HepG2 (cell line): ENCODE data around the gene NANOGP8. TPM values are rescaled to one million over a fixed set of nuclear protein-coding genes. Genes with fewer than 3 reads are reported as not detected.
A peak's percentile ranks its signal among the peaks of the same experiment; 100 is the strongest.

Experiments
- CEBPG ChIP-seq: IDR thresholded peaks from 2 replicates; pipeline ENCODE4 v1.6.1; 2016
- EHMT2 ChIP-seq: fragments of 200-600 bp; sonication (generic); IDR thresholded peaks from 2 replicates; pipeline ENCODE4 v1.7.0; 2017; ENCODE audit warnings: antibody characterized with exemption, low read depth, low read length, borderline replicate concordance
- FOXA1 ChIP-seq, 2 experiments: fragments of 450-650 bp in 1 of 2; sonication (generic) in 1 of 2; formaldehyde crosslinking in 1 of 2; IDR thresholded peaks; 2 replicates each; pipeline versions ENCODE4 v1.4.0 to v1.6.1; 2016 to 2020; ENCODE audit warnings: missing genetic modification reagents in 1 of 2
- HHEX ChIP-seq: IDR thresholded peaks from 2 replicates; pipeline ENCODE4 v1.6.1; 2016; ENCODE audit warnings: control low read depth
- HNF1B ChIP-seq: sonication (generic); formaldehyde crosslinking; IDR thresholded peaks from 2 replicates; pipeline ENCODE4 v1.5.1; 2020; ENCODE audit warnings: mild to moderate bottlenecking, moderate library complexity, missing genetic modification reagents
- HNF4G ChIP-seq, 2 experiments: sonication (generic) in 1 of 2; formaldehyde crosslinking in 1 of 2; IDR thresholded peaks; 2 replicates each; pipeline versions ENCODE4 v1.4.0 to v1.6.1; 2011 to 2020; ENCODE audit warnings: borderline replicate concordance in 2 of 2, low read depth in 2 of 2, mild to moderate bottlenecking in 2 of 2, low read length in 1 of 2, missing genetic modification reagents in 1 of 2, moderate library complexity in 1 of 2
- KDM5B ChIP-seq: sonication (generic); formaldehyde crosslinking; IDR thresholded peaks from 2 replicates; pipeline ENCODE4 v1.4.0; 2020; ENCODE audit warnings: missing genetic modification reagents, mild to moderate bottlenecking, borderline replicate concordance
- MAX ChIP-seq: IDR thresholded peaks from 2 replicates; pipeline ENCODE4 v1.6.1; 2012; ENCODE audit warnings: inconsistent platforms
- MED1 ChIP-seq: sonication (generic); formaldehyde crosslinking; IDR thresholded peaks from 2 replicates; pipeline ENCODE4 v1.4.0; 2020; ENCODE audit warnings: missing genetic modification reagents
- MIXL1 ChIP-seq: IDR thresholded peaks from 2 replicates; pipeline ENCODE4 v1.6.1; 2016
- NFIC ChIP-seq: IDR thresholded peaks from 2 replicates; pipeline ENCODE4 v1.6.1; 2012; ENCODE audit warnings: mild to moderate bottlenecking, low read length, inconsistent platforms
- PAWR ChIP-seq: sonication (generic); formaldehyde crosslinking; IDR thresholded peaks from 2 replicates; pipeline ENCODE4 v1.4.0; 2020; ENCODE audit warnings: missing genetic modification reagents, mild to moderate bottlenecking, borderline replicate concordance
- PHF8 ChIP-seq: sonication (generic); formaldehyde crosslinking; IDR thresholded peaks from 2 replicates; pipeline ENCODE4 v1.5.0; 2020; ENCODE audit warnings: missing genetic modification reagents
- PPARG ChIP-seq: conservative IDR thresholded peaks from 2 replicates; pipeline ENCODE4 v1.6.1; 2016; ENCODE audit warnings: missing biosample characterization, missing genetic modification reagents
- YEATS4 ChIP-seq: sonication (generic); formaldehyde crosslinking; IDR thresholded peaks from 2 replicates; pipeline ENCODE4 v1.4.0; 2020; ENCODE audit warnings: missing genetic modification reagents, borderline replicate concordance
- ZBTB21 ChIP-seq: sonication (generic); formaldehyde crosslinking; IDR thresholded peaks from 2 replicates; pipeline ENCODE4 v1.4.0; 2020; ENCODE audit warnings: missing genetic modification reagents
- ZMAT3 ChIP-seq: sonication (generic); formaldehyde crosslinking; conservative IDR thresholded peaks from 2 replicates; pipeline ENCODE4 v1.7.0; 2021; ENCODE audit warnings: missing genetic modification reagents
- ZNF503 ChIP-seq: sonication (generic); formaldehyde crosslinking; IDR thresholded peaks from 2 replicates; pipeline ENCODE4 v1.4.0; 2020; ENCODE audit warnings: missing genetic modification reagents
- ZNF546 ChIP-seq: sonication (generic); formaldehyde crosslinking; conservative IDR thresholded peaks from 2 replicates; pipeline ENCODE4 v1.8.1; 2023; ENCODE audit warnings: mild to moderate bottlenecking, missing genetic modification reagents
- ZNF615 ChIP-seq: sonication (generic); formaldehyde crosslinking; IDR thresholded peaks from 2 replicates; pipeline ENCODE4 v1.5.0; 2020; ENCODE audit warnings: mild to moderate bottlenecking, missing genetic modification reagents, borderline replicate concordance
- ZNF644 ChIP-seq: IDR thresholded peaks from 2 replicates; pipeline ENCODE4 v1.6.1; 2016; ENCODE audit warnings: low read depth
- polyA plus RNA-seq, 8 experiments: library from polyadenylated mRNA; depleted of rRNA in 3 of 8; stranded (reverse) in 7 of 8; unstranded in 1 of 8; fragments of >200 nt; fragmentation: Illumina TruSeq in 4 of 8; extraction: Trizol in 4 of 8; gene quantifications; 2 replicates each; pipeline versions ENCODE4 v1.2.1 to v1.2.3, GENCODE V29; 2011 to 2016; ENCODE audit warnings: low read depth in 4 of 8, missing spikeins in 1 of 8, mixed read lengths in 1 of 8; ENCODE audit not compliant: insufficient read depth in 1 of 8
- total RNA-seq, 5 experiments: library from RNA; depleted of rRNA; stranded (reverse); fragments of >200 nt; fragmentation: Illumina TruSeq; extraction: Trizol; gene quantifications; 2 replicates each; pipeline ENCODE4 v1.2.3, GENCODE V29; 2016; ENCODE audit warnings: low read depth in 1 of 5
- TF ChIP-seq, protein P1 (sequence below): sonication (generic); formaldehyde crosslinking; conservative IDR thresholded peaks from 2 replicates; pipeline ENCODE4 v1.4.0; 2020; ENCODE audit warnings: mild to moderate bottlenecking, missing genetic modification reagents, moderate library complexity

The NANOGP8 gene
- total and polyA plus RNA-seq, 2 of the 13 experiments (the other 11 are each of a cell fraction or from before 2014, with no cell fraction given): 0.27 TPM; not detected in 1

GRCh38 chr15:35090104-35090807, 5.2 kb upstream of the NANOGP8 start (continued):
- TF ChIP-seq HNF1B (CRISPR knock-in tag) (peak; percentile 31; the same call in 1 of the 2 replicates), ZNF503 (CRISPR knock-in tag) (peak; percentile 86), NFIC (peak; percentile 75; the same call in 1 of the 2 replicates), MAX (no peak), ZNF546 (CRISPR knock-in tag) (no peak), HHEX (CRISPR knock-in tag) (peak; percentile 77), YEATS4 (no peak), KDM5B (no peak), MIXL1 (CRISPR knock-in tag) (peak; percentile 96), ZBTB21 (CRISPR knock-in tag) (0 out of 2 replicates have a peak, but pooled peaks have one; percentile 33), PHF8 (CRISPR knock-in tag) (no peak), ZNF615 (no peak), HNF4G (IDR thresholded peaks at IDR 0.05; ENCODE audit: borderline replicate concordance, low read depth, low read length) (peak; percentile 37), HNF4G (CRISPR knock-in tag; IDR thresholded peaks at IDR 0.05; ENCODE audit: borderline replicate concordance, low read depth) (peak; percentile 31; the same call in 1 of the 2 replicates), EHMT2 (peak; percentile 53; the same call in 1 of the 2 replicates), CEBPG (peak; percentile 14; the same call in 1 of the 2 replicates), PAWR (CRISPR knock-in tag) (no peak), FOXA1 (IDR thresholded peaks at IDR 0.05) (no peak), FOXA1 (CRISPR knock-in tag; IDR thresholded peaks at IDR 0.05) (peak; percentile 46; the same call in 1 of the 2 replicates), MED1 (CRISPR knock-in tag) (peak; percentile 39; the same call in 1 of the 2 replicates), ZMAT3 (CRISPR knock-in tag) (no peak), PPARG (peak; percentile 93), ZNF644 (CRISPR knock-in tag) (0 out of 2 replicates have a peak, but pooled peaks have one; percentile 12)
- TF ChIP-seq, protein P1, sequence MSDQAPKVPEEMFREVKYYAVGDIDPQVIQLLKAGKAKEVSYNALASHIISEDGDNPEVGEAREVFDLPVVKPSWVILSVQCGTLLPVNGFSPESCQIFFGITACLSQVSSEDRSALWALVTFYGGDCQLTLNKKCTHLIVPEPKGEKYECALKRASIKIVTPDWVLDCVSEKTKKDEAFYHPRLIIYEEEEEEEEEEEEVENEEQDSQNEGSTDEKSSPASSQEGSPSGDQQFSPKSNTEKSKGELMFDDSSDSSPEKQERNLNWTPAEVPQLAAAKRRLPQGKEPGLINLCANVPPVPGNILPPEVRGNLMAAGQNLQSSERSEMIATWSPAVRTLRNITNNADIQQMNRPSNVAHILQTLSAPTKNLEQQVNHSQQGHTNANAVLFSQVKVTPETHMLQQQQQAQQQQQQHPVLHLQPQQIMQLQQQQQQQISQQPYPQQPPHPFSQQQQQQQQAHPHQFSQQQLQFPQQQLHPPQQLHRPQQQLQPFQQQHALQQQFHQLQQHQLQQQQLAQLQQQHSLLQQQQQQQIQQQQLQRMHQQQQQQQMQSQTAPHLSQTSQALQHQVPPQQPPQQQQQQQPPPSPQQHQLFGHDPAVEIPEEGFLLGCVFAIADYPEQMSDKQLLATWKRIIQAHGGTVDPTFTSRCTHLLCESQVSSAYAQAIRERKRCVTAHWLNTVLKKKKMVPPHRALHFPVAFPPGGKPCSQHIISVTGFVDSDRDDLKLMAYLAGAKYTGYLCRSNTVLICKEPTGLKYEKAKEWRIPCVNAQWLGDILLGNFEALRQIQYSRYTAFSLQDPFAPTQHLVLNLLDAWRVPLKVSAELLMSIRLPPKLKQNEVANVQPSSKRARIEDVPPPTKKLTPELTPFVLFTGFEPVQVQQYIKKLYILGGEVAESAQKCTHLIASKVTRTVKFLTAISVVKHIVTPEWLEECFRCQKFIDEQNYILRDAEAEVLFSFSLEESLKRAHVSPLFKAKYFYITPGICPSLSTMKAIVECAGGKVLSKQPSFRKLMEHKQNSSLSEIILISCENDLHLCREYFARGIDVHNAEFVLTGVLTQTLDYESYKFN (CRISPR knock-in tag): peak; percentile 90
